ENCODE results near the gene INHBB.

Gene INHBB

GRCh38 chr2:120302301-120302700 lies 43.6 kb upstream of the INHBB start:
- Histone ChIP-seq H3K4me1 (ENCODE audit: control extremely low read depth in 1 of 4, control insufficient read depth in 4 of 4, insufficient read depth in 4 of 4, low read length in 3 of 4) (peaks cover 8 to 14% (median 10%) of the 10 kb centered on the region in 4 experiments), H3K4me3 (ENCODE audit: control insufficient read depth in 1 of 7, extremely low read depth in 1 of 7, insufficient read depth in 4 of 7, low read depth in 2 of 7, low read length in 6 of 7) (peak overlapping the region in 3 of 7 experiments; percentile 4 to 53 (median 44)), H3K9me3 (ENCODE audit: control extremely low read depth in 1 of 5, control insufficient read depth in 4 of 5, insufficient read depth in 2 of 5, low read depth in 1 of 5, low read length in 4 of 5) (no peaks in the 10 kb centered on the region), H3K27ac (ENCODE audit: insufficient read depth in 1 of 2, low read depth in 1 of 2, low read length in 2 of 2, poor library complexity in 1 of 2, severe bottlenecking in 2 of 2) (no peak overlapping the region), H3K27me3 (replicated peaks in 2 of 5; ENCODE audit: control insufficient read depth in 4 of 5, insufficient read depth in 5 of 5, low read length in 4 of 5) (no peaks in the 10 kb centered on the region), H3K36me3 (ENCODE audit: control insufficient read depth in 4 of 4, insufficient read depth in 4 of 4, low read length in 3 of 4) (peaks cover 11 to 32% (median 13%) of the 10 kb centered on the region in 4 experiments)
- CTCF ChIA-PET = interaction anchor here (0.9 to 2.7 kb wide), 6 partner anchors 10 to 70 kb away, joined by 3 to 14 read pairs (median 4); no protein-coding TSS in a partner anchor
- WGBS (ENCODE audit: insufficient coverage) = 86% methylated on average over 7 of the region's 12 CpGs
- POLR2A ChIA-PET = interaction anchor here (0.6 to 1.1 kb wide), 2 partner anchors 19 to 20 kb away, joined by 3 read pairs; no protein-coding TSS in a partner anchor
- DNase-seq = no peak

- H3K36me3 ChIP-seq (ENCODE audit: control insufficient read depth in 4 of 4, insufficient read depth in 4 of 4, low read length in 3 of 4) = peaks cover 4 to 25% (median 8%) of the 10 kb centered on the region in 4 experiments
- no peak for DNase-seq
- WGBS (ENCODE audit: insufficient coverage) = 69% methylated on average over 4 of the region's 6 CpGs
- ChIA-PET POLR2A (interaction anchor here (1.1 kb wide), 1 partner anchor 20 kb away, joined by 3 read pairs; no protein-coding TSS in a partner anchor), CTCF (interaction anchor here (0.9 to 1.8 kb wide), 6 partner anchors 10 to 44 kb away, joined by 3 to 10 read pairs (median 4); no protein-coding TSS in a partner anchor)
- H3K4me1 ChIP-seq (ENCODE audit: control extremely low read depth in 1 of 4, control insufficient read depth in 4 of 4, insufficient read depth in 4 of 4, low read length in 3 of 4) = peaks cover 8 to 14% (median 10%) of the 10 kb centered on the region in 4 experiments
- peak overlapping the region in 2 of 7 experiments; percentile 44 to 53 for H3K4me3 ChIP-seq (ENCODE audit: control insufficient read depth in 1 of 7, extremely low read depth in 1 of 7, insufficient read depth in 4 of 7, low read depth in 2 of 7, low read length in 6 of 7)
- H3K27me3 ChIP-seq (replicated peaks in 2 of 5; ENCODE audit: control insufficient read depth in 4 of 5, insufficient read depth in 5 of 5, low read length in 4 of 5) = no peaks in the 10 kb centered on the region
- H3K9me3 ChIP-seq (ENCODE audit: control extremely low read depth in 1 of 5, control insufficient read depth in 4 of 5, insufficient read depth in 2 of 5, low read depth in 1 of 5, low read length in 4 of 5) = no peaks in the 10 kb centered on the region
- no peak overlapping the region for H3K27ac ChIP-seq (ENCODE audit: insufficient read depth in 1 of 2, low read depth in 1 of 2, low read length in 2 of 2, poor library complexity in 1 of 2, severe bottlenecking in 2 of 2)
Measured at GRCh38 chr2:120303177-120303576, 42.8 kb upstream of the INHBB start.

GRCh38 chr2:120305296-120305695 lies 40.6 kb upstream of the INHBB start:
- Histone ChIP-seq H3K27me3 (replicated peaks in 2 of 5; ENCODE audit: control insufficient read depth in 4 of 5, insufficient read depth in 5 of 5, low read length in 4 of 5) (no peaks in the 10 kb centered on the region), H3K4me3 (ENCODE audit: control insufficient read depth in 1 of 7, extremely low read depth in 1 of 7, insufficient read depth in 4 of 7, low read depth in 2 of 7, low read length in 6 of 7) (no peak overlapping the region), H3K4me1 (ENCODE audit: control extremely low read depth in 1 of 4, control insufficient read depth in 4 of 4, insufficient read depth in 4 of 4, low read length in 3 of 4) (peaks cover 8 to 14% (median 10%) of the 10 kb centered on the region in 4 experiments), H3K9me3 (ENCODE audit: control extremely low read depth in 1 of 5, control insufficient read depth in 4 of 5, insufficient read depth in 2 of 5, low read depth in 1 of 5, low read length in 4 of 5) (no peaks in the 10 kb centered on the region), H3K27ac (ENCODE audit: insufficient read depth in 1 of 2, low read depth in 1 of 2, low read length in 2 of 2, poor library complexity in 1 of 2, severe bottlenecking in 2 of 2) (no peak overlapping the region), H3K36me3 (ENCODE audit: control insufficient read depth in 4 of 4, insufficient read depth in 4 of 4, low read length in 3 of 4) (peaks cover 0 to 12% (median 3%) of the 10 kb centered on the region in 4 experiments)
- WGBS (ENCODE audit: insufficient coverage) = 81% methylated on average over 5 of the region's 6 CpGs
- ChIA-PET CTCF (interaction anchor here (0.7 to 1.6 kb wide), 3 partner anchors 9 to 34 kb away, joined by 3 to 10 read pairs (median 4); no protein-coding TSS in a partner anchor), POLR2A (no interaction called here)
- peak in 1 of 3 donors; percentile 31 for DNase-seq

GRCh38 chr2:120305937-120306490 lies 39.9 kb upstream of the INHBB start:
- WGBS (ENCODE audit: insufficient coverage) = 93% methylated on average over 5 of the region's 5 CpGs
- POLR2A ChIA-PET = no interaction called here
- CTCF ChIA-PET = interaction anchor here (0.7 to 1.6 kb wide), 3 partner anchors 8 to 49 kb away, joined by 3 to 10 read pairs (median 3); no protein-coding TSS in a partner anchor
- Histone ChIP-seq H3K9me3 (ENCODE audit: control extremely low read depth in 1 of 5, control insufficient read depth in 4 of 5, insufficient read depth in 2 of 5, low read depth in 1 of 5, low read length in 4 of 5) (no peaks in the 10 kb centered on the region), H3K4me1 (ENCODE audit: control extremely low read depth in 1 of 4, control insufficient read depth in 4 of 4, insufficient read depth in 4 of 4, low read length in 3 of 4) (peaks cover 8 to 14% (median 10%) of the 10 kb centered on the region in 4 experiments), H3K27me3 (replicated peaks in 2 of 5; ENCODE audit: control insufficient read depth in 4 of 5, insufficient read depth in 5 of 5, low read length in 4 of 5) (no peaks in the 10 kb centered on the region), H3K36me3 (ENCODE audit: control insufficient read depth in 4 of 4, insufficient read depth in 4 of 4, low read length in 3 of 4) (peaks cover 0 to 7% (median 3%) of the 10 kb centered on the region in 4 experiments), H3K4me3 (ENCODE audit: control insufficient read depth in 1 of 7, extremely low read depth in 1 of 7, insufficient read depth in 4 of 7, low read depth in 2 of 7, low read length in 6 of 7) (no peak overlapping the region), H3K27ac (ENCODE audit: insufficient read depth in 1 of 2, low read depth in 1 of 2, low read length in 2 of 2, poor library complexity in 1 of 2, severe bottlenecking in 2 of 2) (no peak overlapping the region)
- DNase-seq = no peak

- no peaks in the 10 kb centered on the region for H3K27me3 ChIP-seq (replicated peaks in 2 of 5; ENCODE audit: control insufficient read depth in 4 of 5, insufficient read depth in 5 of 5, low read length in 4 of 5)
- peaks cover 0 to 7% (median 0%) of the 10 kb centered on the region in 4 experiments for H3K36me3 ChIP-seq (ENCODE audit: control insufficient read depth in 4 of 4, insufficient read depth in 4 of 4, low read length in 3 of 4)
- no peak overlapping the region for H3K27ac ChIP-seq (ENCODE audit: insufficient read depth in 1 of 2, low read depth in 1 of 2, low read length in 2 of 2, poor library complexity in 1 of 2, severe bottlenecking in 2 of 2)
- ChIA-PET CTCF (interaction anchor here (0.5 kb wide), 1 partner anchor 207 kb away, joined by 3 read pairs; no protein-coding TSS in a partner anchor), POLR2A (no interaction called here)
- WGBS (ENCODE audit: insufficient coverage) = 100% methylated on average over 4 of the region's 7 CpGs
- no peak overlapping the region for H3K4me3 ChIP-seq (ENCODE audit: control insufficient read depth in 1 of 7, extremely low read depth in 1 of 7, insufficient read depth in 4 of 7, low read depth in 2 of 7, low read length in 6 of 7)
- no peak for DNase-seq
- H3K9me3 ChIP-seq (ENCODE audit: control extremely low read depth in 1 of 5, control insufficient read depth in 4 of 5, insufficient read depth in 2 of 5, low read depth in 1 of 5, low read length in 4 of 5) = no peaks in the 10 kb centered on the region
- peaks cover 4 to 9% (median 7%) of the 10 kb centered on the region in 4 experiments for H3K4me1 ChIP-seq (ENCODE audit: control extremely low read depth in 1 of 4, control insufficient read depth in 4 of 4, insufficient read depth in 4 of 4, low read length in 3 of 4)
Measured at GRCh38 chr2:120307482-120307881, 38.5 kb upstream of the INHBB start.

- Histone ChIP-seq H3K27me3 (replicated peaks in 2 of 5; ENCODE audit: control insufficient read depth in 4 of 5, insufficient read depth in 5 of 5, low read length in 4 of 5) (no peaks in the 10 kb centered on the region), H3K9me3 (ENCODE audit: control extremely low read depth in 1 of 5, control insufficient read depth in 4 of 5, insufficient read depth in 2 of 5, low read depth in 1 of 5, low read length in 4 of 5) (no peaks in the 10 kb centered on the region), H3K4me3 (ENCODE audit: control insufficient read depth in 1 of 7, extremely low read depth in 1 of 7, insufficient read depth in 4 of 7, low read depth in 2 of 7, low read length in 6 of 7) (no peak overlapping the region), H3K27ac (ENCODE audit: insufficient read depth in 1 of 2, low read depth in 1 of 2, low read length in 2 of 2, poor library complexity in 1 of 2, severe bottlenecking in 2 of 2) (no peak overlapping the region), H3K36me3 (ENCODE audit: control insufficient read depth in 4 of 4, insufficient read depth in 4 of 4, low read length in 3 of 4) (peaks cover 0 to 3% (median 0%) of the 10 kb centered on the region in 4 experiments), H3K4me1 (ENCODE audit: control extremely low read depth in 1 of 4, control insufficient read depth in 4 of 4, insufficient read depth in 4 of 4, low read length in 3 of 4) (peaks cover 0 to 14% (median 10%) of the 10 kb centered on the region in 4 experiments)
- no peak for DNase-seq
- ChIA-PET POLR2A (interaction anchor here (0.7 kb wide), 1 partner anchor 554 kb away, joined by 3 read pairs; no protein-coding TSS in a partner anchor), CTCF (interaction anchor here (1.1 kb wide), 1 partner anchor 601 kb away, joined by 3 read pairs; no protein-coding TSS in a partner anchor)
- over 99% methylated on average over 15 of the region's 16 CpGs for WGBS (ENCODE audit: insufficient coverage)
Measured at GRCh38 chr2:120308038-120308910, 37.7 kb upstream of the INHBB start.
